DND-41 (cell line): Measurements from ENCODE around the gene VPS13A.

ENCODE experiments used
- ATAC-seq: fragments of 200-7000 bp; cut with Tn5 transposase; 3 replicates; pipeline ENCODE4 v1.9.1; 2021; ENCODE audit warnings: low read depth; ENCODE audit not compliant: insufficient read depth
- DNase-seq: peaks from one replicate; pipeline ENCODE4 v3.0.0-alpha.2; 2020
- H2AFZ ChIP-seq: 2 replicates; pipeline ENCODE4 v1.6.0; 2012; ENCODE audit warnings: low read depth, low read length
- H3K27ac ChIP-seq: 2 replicates; pipeline ENCODE4 v1.5.1; 2012; ENCODE audit warnings: low read length, inconsistent platforms
- H3K27me3 ChIP-seq: fragments of 200-600 bp; sonication (generic); 2 replicates; pipeline ENCODE4 v1.6.0; 2012; ENCODE audit warnings: low read length, mild to moderate bottlenecking, inconsistent platforms; ENCODE audit not compliant: insufficient read depth, poor library complexity
- H3K36me3 ChIP-seq: 2 replicates; pipeline ENCODE4 v1.5.1; 2012; ENCODE audit warnings: low read length, inconsistent platforms; ENCODE audit not compliant: insufficient read depth
- H3K4me1 ChIP-seq: 2 replicates; pipeline ENCODE4 v1.5.1; 2012; ENCODE audit warnings: mild to moderate bottlenecking, low read length; ENCODE audit not compliant: insufficient read depth
- H3K4me2 ChIP-seq: 2 replicates; pipeline ENCODE4 v1.6.0; 2012; ENCODE audit warnings: mild to moderate bottlenecking, moderate library complexity, low read length, inconsistent platforms; ENCODE audit not compliant: insufficient read depth
- H3K4me3 ChIP-seq, 2 experiments: fragments of 200-600 bp in 1 of 2; shearing (Covaris generic) in 1 of 2; 2 replicates each; pipeline ENCODE4 v1.5.1; 2012 to 2016; ENCODE audit warnings: inconsistent platforms in 2 of 2, low read length in 2 of 2, mild to moderate bottlenecking in 2 of 2, low read depth in 1 of 2, moderate library complexity in 1 of 2
- H3K79me2 ChIP-seq: 2 replicates; pipeline ENCODE4 v1.6.0; 2012; ENCODE audit warnings: low read length, inconsistent platforms; ENCODE audit not compliant: insufficient read depth
- H3K9ac ChIP-seq: 2 replicates; pipeline ENCODE4 v1.6.0; 2012; ENCODE audit warnings: low read depth, mild to moderate bottlenecking, inconsistent platforms, low read length, moderate library complexity
- H3K9me3 ChIP-seq: 2 replicates; pipeline ENCODE4 v1.5.1; 2012; ENCODE audit warnings: low read length, moderate library complexity, mild to moderate bottlenecking, inconsistent platforms; ENCODE audit not compliant: insufficient read depth, severe bottlenecking
- H4K20me1 ChIP-seq: 2 replicates; pipeline ENCODE4 v1.6.0; 2012; ENCODE audit warnings: low read length; ENCODE audit not compliant: insufficient read depth
- EZH2 ChIP-seq: IDR thresholded peaks from 3 replicates; pipeline ENCODE4 v1.6.1; 2012; ENCODE audit warnings: borderline replicate concordance, low read depth, mild to moderate bottlenecking, moderate library complexity, low read length, inconsistent platforms; ENCODE audit not compliant: severe bottlenecking
- TF ChIP-seq, protein P1 (sequence below): IDR thresholded peaks from 2 replicates; pipeline ENCODE4 v1.5.1; 2012; ENCODE audit warnings: borderline replicate concordance, low read length, moderate library complexity, mild to moderate bottlenecking; ENCODE audit not compliant: poor library complexity, severe bottlenecking; ENCODE audit errors: extremely low read depth

Gene VPS13A

DNA sequence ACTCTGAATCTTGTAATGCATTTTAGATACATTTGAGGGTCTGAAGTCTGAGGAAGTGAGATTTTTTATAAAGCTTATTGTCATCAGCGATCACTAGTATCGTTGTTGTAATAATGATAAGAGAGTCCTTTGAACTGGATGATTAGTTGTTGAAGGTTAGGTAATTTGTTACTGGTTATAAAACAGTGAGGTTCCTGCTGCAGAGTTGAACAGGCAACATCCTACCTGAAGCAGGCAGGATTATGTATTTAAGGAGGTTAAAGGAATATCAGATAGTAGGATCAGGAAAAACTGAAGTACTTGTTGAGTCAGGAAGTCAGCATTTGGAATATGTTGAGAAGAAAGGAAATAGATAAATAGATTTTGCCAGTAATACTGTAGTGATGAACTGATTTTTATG is 106.7 kb downstream of the VPS13A start:
- no peak for DNase-seq
- no peak overlapping the region for H3K4me2 ChIP-seq
- TF ChIP-seq, protein P1, sequence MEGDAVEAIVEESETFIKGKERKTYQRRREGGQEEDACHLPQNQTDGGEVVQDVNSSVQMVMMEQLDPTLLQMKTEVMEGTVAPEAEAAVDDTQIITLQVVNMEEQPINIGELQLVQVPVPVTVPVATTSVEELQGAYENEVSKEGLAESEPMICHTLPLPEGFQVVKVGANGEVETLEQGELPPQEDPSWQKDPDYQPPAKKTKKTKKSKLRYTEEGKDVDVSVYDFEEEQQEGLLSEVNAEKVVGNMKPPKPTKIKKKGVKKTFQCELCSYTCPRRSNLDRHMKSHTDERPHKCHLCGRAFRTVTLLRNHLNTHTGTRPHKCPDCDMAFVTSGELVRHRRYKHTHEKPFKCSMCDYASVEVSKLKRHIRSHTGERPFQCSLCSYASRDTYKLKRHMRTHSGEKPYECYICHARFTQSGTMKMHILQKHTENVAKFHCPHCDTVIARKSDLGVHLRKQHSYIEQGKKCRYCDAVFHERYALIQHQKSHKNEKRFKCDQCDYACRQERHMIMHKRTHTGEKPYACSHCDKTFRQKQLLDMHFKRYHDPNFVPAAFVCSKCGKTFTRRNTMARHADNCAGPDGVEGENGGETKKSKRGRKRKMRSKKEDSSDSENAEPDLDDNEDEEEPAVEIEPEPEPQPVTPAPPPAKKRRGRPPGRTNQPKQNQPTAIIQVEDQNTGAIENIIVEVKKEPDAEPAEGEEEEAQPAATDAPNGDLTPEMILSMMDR, result no peak
- no peak for TF ChIP-seq EZH2
- no peaks in the 10 kb centered on the region for H3K27me3 ChIP-seq
- peaks cover 32% of the 10 kb centered on the region for H3K36me3 ChIP-seq
- no peak overlapping the region for H3K27ac ChIP-seq
- H4K20me1 ChIP-seq, result no peaks in the 10 kb centered on the region
- H3K4me3 ChIP-seq, result no peak overlapping the region
- H3K9ac ChIP-seq, result no peak overlapping the region
- H2AFZ ChIP-seq, result no peak overlapping the region
- no peaks in the 10 kb centered on the region for H3K4me1 ChIP-seq
- peaks cover 3% of the 10 kb centered on the region for H3K9me3 ChIP-seq
- no peak for ATAC-seq
- H3K79me2 ChIP-seq, result no peaks in the 10 kb centered on the region

DNA sequence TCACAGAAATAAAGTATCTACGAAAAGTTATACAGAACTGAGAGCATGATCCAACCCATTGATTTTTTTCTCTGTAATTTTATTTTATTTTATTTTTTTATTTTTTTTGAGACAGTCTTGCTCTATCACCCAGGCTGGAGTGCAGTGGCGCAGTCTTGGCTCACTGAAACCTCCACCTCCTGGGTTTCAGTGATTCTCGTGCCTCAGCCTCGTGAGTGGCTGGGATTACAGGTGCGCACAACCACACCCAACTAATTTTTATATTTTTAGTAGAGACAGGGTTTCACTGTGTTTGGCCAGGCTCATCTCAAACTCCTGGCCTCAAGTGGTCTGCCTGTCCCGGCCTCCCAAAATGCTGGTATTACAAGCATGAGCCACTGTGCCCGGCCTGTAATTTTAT is 107.3 kb downstream of the VPS13A start:
- H3K27me3 ChIP-seq, result no peaks in the 10 kb centered on the region
- H3K79me2 ChIP-seq, result no peaks in the 10 kb centered on the region
- DNase-seq (no peak), ATAC-seq (no peak)
- no peak overlapping the region for H3K27ac ChIP-seq
- H3K36me3 ChIP-seq, result peaks cover 28% of the 10 kb centered on the region
- no peak overlapping the region for H2AFZ ChIP-seq
- H3K4me3 ChIP-seq, result no peak overlapping the region
- no peaks in the 10 kb centered on the region for H3K4me1 ChIP-seq
- H4K20me1 ChIP-seq, result no peaks in the 10 kb centered on the region
- H3K4me2 ChIP-seq, result no peak overlapping the region
- TF ChIP-seq, protein P1, result no peak
- TF ChIP-seq EZH2, result no peak
- no peak overlapping the region for H3K9ac ChIP-seq
- H3K9me3 ChIP-seq, result peaks cover 3% of the 10 kb centered on the region

DNA sequence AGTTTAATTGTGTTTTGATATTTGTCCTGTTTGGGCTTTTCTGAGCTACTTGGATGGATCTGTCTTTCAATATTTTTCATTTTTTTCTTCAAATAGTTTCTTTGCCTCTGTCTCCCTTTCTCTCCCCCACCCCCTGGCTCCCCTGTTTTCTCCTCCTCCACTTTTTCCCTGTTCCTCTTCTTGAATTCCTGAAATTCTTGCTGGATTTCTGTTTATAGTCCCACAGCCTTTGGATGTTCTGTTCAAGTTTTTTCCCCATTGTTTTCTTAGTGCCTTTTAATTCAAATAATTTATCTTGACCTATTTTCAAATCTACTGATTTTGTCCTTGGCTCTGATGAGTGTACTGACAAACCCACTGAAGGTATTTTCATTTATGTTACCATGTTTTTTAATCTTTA is 113.0 kb downstream of the VPS13A start:
- H3K27ac ChIP-seq, result no peak overlapping the region
- DNase-seq (no peak), ATAC-seq (no peak)
- H3K9ac ChIP-seq, result no peak overlapping the region
- H2AFZ ChIP-seq, result no peak overlapping the region
- H3K4me2 ChIP-seq, result no peak overlapping the region
- H3K79me2 ChIP-seq, result no peaks in the 10 kb centered on the region
- H4K20me1 ChIP-seq, result no peaks in the 10 kb centered on the region
- no peaks in the 10 kb centered on the region for H3K4me1 ChIP-seq
- H3K36me3 ChIP-seq, result peaks cover 19% of the 10 kb centered on the region
- H3K4me3 ChIP-seq, result no peak overlapping the region
- H3K9me3 ChIP-seq, result peaks cover 3% of the 10 kb centered on the region
- TF ChIP-seq EZH2, result no peak
- TF ChIP-seq, protein P1, result no peak
- H3K27me3 ChIP-seq, result no peaks in the 10 kb centered on the region

DNA sequence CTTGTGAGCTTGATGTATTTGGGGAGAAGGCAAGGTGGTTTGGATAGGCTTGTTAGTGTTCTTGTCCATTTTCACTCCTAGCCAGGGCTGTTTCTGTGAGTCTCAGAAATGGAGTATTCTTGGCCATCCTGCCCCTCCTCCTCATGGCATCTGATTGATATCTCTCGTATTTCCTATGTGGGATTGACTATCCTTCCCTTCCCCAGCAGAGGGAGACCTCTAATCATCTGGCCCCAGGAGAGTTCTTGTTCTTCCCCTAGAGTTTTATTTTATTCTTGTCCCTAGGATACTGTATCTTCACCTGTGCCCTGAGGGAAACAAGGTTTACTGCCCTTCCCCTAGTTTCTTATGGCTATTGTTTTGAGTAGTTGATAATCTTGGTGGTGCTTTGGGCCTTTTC is 114.4 kb downstream of the VPS13A start:
- Histone ChIP-seq H3K79me2 (no peaks in the 10 kb centered on the region), H3K9ac (no peak overlapping the region), H3K36me3 (peaks cover 18% of the 10 kb centered on the region), H3K27me3 (no peaks in the 10 kb centered on the region), H4K20me1 (no peaks in the 10 kb centered on the region), H2AFZ (no peak overlapping the region), H3K4me1 (no peaks in the 10 kb centered on the region), H3K27ac (no peak overlapping the region), H3K4me3 (no peak overlapping the region), H3K9me3 (peaks cover 3% of the 10 kb centered on the region), H3K4me2 (no peak overlapping the region)
- DNase-seq, result no peak
- TF ChIP-seq EZH2, result no peak
- TF ChIP-seq, protein P1, result peak; percentile 46
- 0 out of 3 replicates have a peak, but pooled peaks have one; percentile 31 for ATAC-seq
